Hepatocyte (in vitro differentiated cells): ENCODE data around the gene GRM8.

Source experiments
- CTCF ChIP-seq: fragments of 200-600 bp; sonication (generic); IDR thresholded peaks from 2 replicates; pipeline ENCODE4 v1.5.1; 2016; ENCODE audit warnings: antibody characterized with exemption, mild to moderate bottlenecking; ENCODE audit not compliant: poor library complexity
- EZH2 ChIP-seq: fragments of 200-600 bp; sonication (generic); IDR thresholded peaks from 2 replicates; pipeline ENCODE4 v1.6.1; 2016; ENCODE audit warnings: antibody characterized with exemption, mild to moderate bottlenecking, borderline replicate concordance
- EZH2phosphoT487 ChIP-seq: fragments of 200-600 bp; sonication (generic); IDR thresholded peaks from one replicate; pipeline ENCODE4 v1.6.1; 2018; ENCODE audit warnings: antibody characterized with exemption, mild to moderate bottlenecking, low read depth, moderate library complexity; ENCODE audit not compliant: unreplicated experiment, severe bottlenecking

GRCh38 chr7:126450269-126450671 lies 802.5 kb downstream of the GRM8 start:
- TF ChIP-seq CTCF (no peak), EZH2 (no peak), EZH2phosphoT487 (no peak)
